Neural crest cell (in vitro differentiated cells): ENCODE data around the gene OR5P2. TPM values are rescaled to one million over a fixed set of nuclear protein-coding genes. Genes with fewer than 3 reads are reported as not detected.

Source experiments
- DNase-seq: peaks from one replicate; pipeline ENCODE4 v3.0.0; 2021; ENCODE audit warnings: low read depth, mixed read lengths, low spot score
- H3K27ac Mint-ChIP-seq: one replicate; pipeline ENCODE4 v1.8.0; 2021; ENCODE audit warnings: mild to moderate bottlenecking, mixed read lengths; ENCODE audit not compliant: unreplicated experiment
- H3K27me3 Mint-ChIP-seq: 2 replicates; pipeline ENCODE4 v1.8.0; 2021; ENCODE audit warnings: low read depth, mild to moderate bottlenecking, mixed read lengths
- H3K36me3 Mint-ChIP-seq: 2 replicates; pipeline ENCODE4 v1.8.0; 2021; ENCODE audit warnings: low read depth, mild to moderate bottlenecking, mixed read lengths
- H3K4me1 Mint-ChIP-seq: 2 replicates; pipeline ENCODE4 v1.8.0; 2021; ENCODE audit warnings: mixed read lengths
- H3K4me3 Mint-ChIP-seq: one replicate; pipeline ENCODE4 v1.8.0; 2021; ENCODE audit warnings: mild to moderate bottlenecking, mixed read lengths
- H3K9me3 Mint-ChIP-seq: 2 replicates; pipeline ENCODE4 v1.8.0; 2021; ENCODE audit warnings: mixed read lengths
- CTCF ChIP-seq: fragments of 200-600 bp; sonication (generic); conservative IDR thresholded peaks from 2 replicates; pipeline ENCODE4 v1.5.0; 2021; ENCODE audit warnings: antibody characterized with exemption, mild to moderate bottlenecking
- long read RNA-seq: library from polyadenylated mRNA; unstranded; transcript quantifications from one replicate; pipeline ENCODE4 v2.0.0, GENCODE V29; 2020
- total RNA-seq: library from RNA; stranded (reverse); gene quantifications from 2 replicates; pipeline ENCODE4 v1.2.1, GENCODE V29; 2021

Gene OR5P2
- not detected in 2 replicates for total RNA-seq
- long read RNA-seq: 0 reads

GRCh38 chr11:7796842-7797241, at the start of gene OR5P2:
Gene OR5P2 (minus strand): TSS chr11:7796942. CDS start chr11:7796942, 0 bp downstream.
- no peaks in the 10 kb centered on the region for H3K9me3 Mint-ChIP-seq
- H3K27ac Mint-ChIP-seq: no peak within 1 kb of the TSS
- no peak within 1 kb of the TSS for H3K4me3 Mint-ChIP-seq
- H3K36me3 Mint-ChIP-seq: no peaks in the 10 kb centered on the region
- DNase-seq: no peak
- H3K4me1 Mint-ChIP-seq: no peaks in the 10 kb centered on the region
- TF ChIP-seq CTCF: no peak
- H3K27me3 Mint-ChIP-seq: no peaks in the 10 kb centered on the region

DNA sequence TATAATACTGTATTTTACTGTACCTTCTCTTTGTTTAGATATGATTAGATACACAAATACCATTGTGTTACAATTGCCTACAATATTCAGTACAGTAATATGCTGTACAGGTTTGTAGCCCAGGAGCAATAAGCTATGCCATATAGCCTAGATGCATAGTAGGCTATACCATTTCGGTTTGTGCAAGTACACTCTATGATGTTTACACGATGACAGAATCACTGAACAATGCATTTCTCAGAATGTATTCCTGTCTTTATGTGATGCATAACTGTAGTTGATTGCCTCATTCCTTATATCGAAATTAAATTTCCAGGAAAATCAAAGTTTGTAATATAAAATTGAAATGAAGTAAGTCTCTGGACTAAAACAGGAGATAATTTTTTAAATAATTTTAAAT, 49.3 kb upstream of the OR5P2 start:
- no peaks in the 10 kb centered on the region for H3K36me3 Mint-ChIP-seq
- no peak for DNase-seq
- no peak for TF ChIP-seq CTCF
- no peaks in the 10 kb centered on the region for H3K9me3 Mint-ChIP-seq
- peaks cover 8% of the 10 kb centered on the region for H3K27me3 Mint-ChIP-seq
- H3K4me3 Mint-ChIP-seq: no peak overlapping the region
- no peak overlapping the region for H3K27ac Mint-ChIP-seq
- no peaks in the 10 kb centered on the region for H3K4me1 Mint-ChIP-seq

DNA sequence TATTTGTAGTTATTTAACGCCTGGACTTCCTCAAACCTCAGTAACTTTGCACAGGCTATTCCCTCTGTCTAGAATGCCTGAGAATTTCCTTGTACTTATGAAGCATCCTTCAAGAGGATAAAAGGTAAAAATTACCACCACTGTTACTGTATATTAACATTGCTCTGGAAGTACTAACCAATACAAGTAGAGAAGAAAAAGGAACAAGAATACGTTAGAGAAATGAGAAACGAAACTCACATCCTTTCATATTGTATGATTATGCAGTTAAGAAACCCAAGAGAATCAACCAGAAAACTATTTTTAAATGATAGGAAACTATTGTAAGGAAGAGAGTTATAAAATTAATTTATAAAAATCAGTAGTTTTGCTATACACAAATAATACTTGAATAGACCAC, 48.2 kb upstream of the OR5P2 start:
- Mint-ChIP-seq H3K27me3 (peaks cover 8% of the 10 kb centered on the region), H3K4me1 (no peaks in the 10 kb centered on the region), H3K36me3 (no peaks in the 10 kb centered on the region), H3K9me3 (no peaks in the 10 kb centered on the region), H3K27ac (no peak overlapping the region), H3K4me3 (no peak overlapping the region)
- no peak for DNase-seq
- no peak for TF ChIP-seq CTCF

DNA sequence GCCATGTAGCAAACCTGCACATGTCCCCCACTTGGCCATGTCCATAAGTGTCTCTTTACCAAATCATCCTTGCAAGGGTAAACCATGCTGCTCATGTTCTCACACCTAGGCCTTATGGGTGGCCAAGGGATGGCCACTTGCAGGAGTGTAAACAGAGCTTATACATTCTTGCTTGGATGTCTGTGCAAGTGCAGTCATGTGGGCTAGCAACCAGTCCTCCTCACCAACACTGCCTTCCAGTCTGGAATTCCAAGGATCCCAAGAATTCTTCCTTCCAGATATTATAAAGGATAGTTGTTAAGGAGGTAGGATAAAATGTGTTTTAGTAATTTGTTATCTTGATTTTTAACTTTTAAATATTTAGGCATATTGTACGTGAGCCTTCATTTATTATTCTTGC, 47.8 kb upstream of the OR5P2 start:
- no peak for DNase-seq
- H3K9me3 Mint-ChIP-seq: no peaks in the 10 kb centered on the region
- TF ChIP-seq CTCF: no peak
- H3K4me3 Mint-ChIP-seq: no peak overlapping the region
- H3K36me3 Mint-ChIP-seq: no peaks in the 10 kb centered on the region
- H3K4me1 Mint-ChIP-seq: no peaks in the 10 kb centered on the region
- H3K27ac Mint-ChIP-seq: no peak overlapping the region
- H3K27me3 Mint-ChIP-seq: peaks cover 8% of the 10 kb centered on the region

- no peak for DNase-seq
- no peaks in the 10 kb centered on the region for H3K36me3 Mint-ChIP-seq
- H3K4me1 Mint-ChIP-seq: no peaks in the 10 kb centered on the region
- peaks cover 10% of the 10 kb centered on the region for H3K27me3 Mint-ChIP-seq
- no peak overlapping the region for H3K4me3 Mint-ChIP-seq
- H3K27ac Mint-ChIP-seq: no peak overlapping the region
- TF ChIP-seq CTCF: no peak
- H3K9me3 Mint-ChIP-seq: no peaks in the 10 kb centered on the region
Measured at GRCh38 chr11:7840578-7840977, 43.8 kb upstream of the OR5P2 start.

DNA sequence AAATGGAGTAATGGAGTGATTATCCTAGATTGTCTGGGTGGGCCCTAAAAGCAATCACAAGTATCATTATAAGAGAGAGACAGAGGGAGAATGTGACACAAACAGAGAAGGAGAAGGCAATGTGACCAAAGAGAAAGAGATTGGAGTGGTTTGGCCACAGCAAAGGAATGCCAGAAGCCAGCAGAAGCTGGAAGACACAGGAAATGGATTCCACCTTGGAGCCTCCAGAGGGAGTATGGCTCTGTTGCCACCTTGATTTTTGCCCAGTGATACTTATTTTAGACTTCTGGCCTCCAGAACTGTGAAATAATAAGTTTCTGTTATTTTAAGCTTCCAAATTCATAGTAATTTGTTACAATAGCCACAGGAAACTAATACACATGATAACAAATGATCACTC, 36.8 kb upstream of the OR5P2 start:
- Mint-ChIP-seq H3K27ac (no peak overlapping the region), H3K4me3 (no peak overlapping the region)
- no peak for TF ChIP-seq CTCF

More for the DNA sequence above, 36.8 kb upstream of the OR5P2 start:
- H3K4me1 Mint-ChIP-seq: no peaks in the 10 kb centered on the region
- H3K9me3 Mint-ChIP-seq: no peaks in the 10 kb centered on the region
- DNase-seq: no peak
- no peaks in the 10 kb centered on the region for H3K36me3 Mint-ChIP-seq
- H3K27me3 Mint-ChIP-seq: peaks cover 11% of the 10 kb centered on the region
